H9 (cell line): ENCODE measurements around the gene WWC2. TPM values are rescaled to one million over a fixed set of nuclear protein-coding genes. Genes with fewer than 3 reads are reported as not detected.

Experiments
- DNase-seq: peaks from one replicate; pipeline ENCODE4 v3.0.0-alpha.2; 2017
- H2AFZ ChIP-seq: one replicate; pipeline ENCODE4 v1.6.1; 2013; ENCODE audit warnings: mild to moderate bottlenecking, low read length, control low read depth, moderate library complexity
- H2AK5ac ChIP-seq: 2 replicates; pipeline ENCODE4 v1.6.1; 2013; ENCODE audit warnings: low read length, control low read depth, mixed read lengths; ENCODE audit not compliant: insufficient read length
- H2BK120ac ChIP-seq: one replicate; pipeline ENCODE4 v1.6.1; 2013; ENCODE audit warnings: low read depth, mild to moderate bottlenecking, low read length, control low read depth, inconsistent platforms; ENCODE audit not compliant: poor library complexity, severe bottlenecking
- H2BK12ac ChIP-seq: 2 replicates; pipeline ENCODE4 v1.6.1; 2013; ENCODE audit warnings: low read length, control low read depth, mixed read lengths, low read depth; ENCODE audit not compliant: insufficient read length
- H2BK15ac ChIP-seq: 2 replicates; pipeline ENCODE4 v1.6.1; 2013; ENCODE audit warnings: low read depth, low read length, control low read depth
- H2BK20ac ChIP-seq: one replicate; pipeline ENCODE4 v1.6.1; 2013; ENCODE audit warnings: low read depth, mild to moderate bottlenecking, low read length, control low read depth, inconsistent platforms; ENCODE audit not compliant: poor library complexity, severe bottlenecking
- H2BK5ac ChIP-seq: 2 replicates; pipeline ENCODE4 v1.6.1; 2013; ENCODE audit warnings: low read length, control low read depth, mixed read lengths; ENCODE audit not compliant: insufficient read length
- H3K14ac ChIP-seq: 2 replicates; pipeline ENCODE4 v1.6.1; 2013; ENCODE audit warnings: low read length, control low read depth; ENCODE audit not compliant: insufficient read depth
- H3K18ac ChIP-seq: 2 replicates; pipeline ENCODE4 v1.6.1; 2013; ENCODE audit warnings: low read depth, mild to moderate bottlenecking, mixed read lengths, low read length, control low read depth; ENCODE audit not compliant: insufficient read length
- H3K23ac ChIP-seq: 2 replicates; pipeline ENCODE4 v1.6.1; 2013; ENCODE audit warnings: low read length, control low read depth, mixed read lengths, low read depth; ENCODE audit not compliant: insufficient read length
- H3K23me2 ChIP-seq: 2 replicates; pipeline ENCODE4 v1.6.1; 2013; ENCODE audit warnings: low read depth, mild to moderate bottlenecking, mixed read lengths, low read length, control low read depth; ENCODE audit not compliant: insufficient read length, poor library complexity, severe bottlenecking
- H3K27ac ChIP-seq: 2 replicates; pipeline ENCODE4 v1.5.1; 2013; ENCODE audit warnings: low read length, control low read depth, mixed read lengths, low read depth; ENCODE audit not compliant: insufficient read length
- H3K27me3 ChIP-seq: 2 replicates; pipeline ENCODE4 v1.6.1; 2013; ENCODE audit warnings: low read length, control low read depth, inconsistent platforms; ENCODE audit not compliant: insufficient read depth
- H3K4ac ChIP-seq: 2 replicates; pipeline ENCODE4 v1.6.1; 2013; ENCODE audit warnings: low read depth, mild to moderate bottlenecking, control low read depth, inconsistent platforms, low read length, moderate library complexity
- H3K4me1 ChIP-seq: 2 replicates; pipeline ENCODE4 v1.6.1; 2013; ENCODE audit warnings: low read length, control low read depth, inconsistent platforms; ENCODE audit not compliant: insufficient read depth
- H3K4me2 ChIP-seq: 2 replicates; pipeline ENCODE4 v1.6.1; 2013; ENCODE audit warnings: low read length, control low read depth, mixed read lengths; ENCODE audit not compliant: insufficient read length, insufficient read depth
- H3K56ac ChIP-seq: 2 replicates; pipeline ENCODE4 v1.6.1; 2013; ENCODE audit warnings: low read depth, mild to moderate bottlenecking, mixed read lengths, low read length, control low read depth; ENCODE audit not compliant: insufficient read length
- H3K79me1 ChIP-seq: 2 replicates; pipeline ENCODE4 v1.6.1; 2013; ENCODE audit warnings: low read depth, mild to moderate bottlenecking, moderate library complexity, low read length, control low read depth, inconsistent platforms; ENCODE audit not compliant: insufficient read depth, poor library complexity, severe bottlenecking
- H3K79me2 ChIP-seq: 2 replicates; pipeline ENCODE4 v1.6.1; 2013; ENCODE audit warnings: low read length, control low read depth, inconsistent platforms; ENCODE audit not compliant: insufficient read depth
- H3K9ac ChIP-seq: 2 replicates; pipeline ENCODE4 v1.6.1; 2013; ENCODE audit warnings: low read length, control low read depth, mixed read lengths; ENCODE audit not compliant: insufficient read length; ENCODE audit errors: extremely low read depth
- H3K9me3 ChIP-seq: one replicate; pipeline ENCODE4 v1.6.1; 2013; ENCODE audit warnings: low read depth, low read length, inconsistent platforms; ENCODE audit not compliant: control insufficient read depth
- H3T11ph ChIP-seq: one replicate; pipeline ENCODE4 v1.6.1; 2013; ENCODE audit warnings: mild to moderate bottlenecking, low read length, control low read depth, inconsistent platforms
- H4K20me1 ChIP-seq: one replicate; pipeline ENCODE4 v1.6.1; 2013; ENCODE audit not compliant: control insufficient read depth, insufficient read length, insufficient read depth
- H4K5ac ChIP-seq: 2 replicates; pipeline ENCODE4 v1.6.1; 2013; ENCODE audit warnings: low read depth, mild to moderate bottlenecking, mixed read lengths, low read length, control low read depth; ENCODE audit not compliant: insufficient read length
- H4K8ac ChIP-seq: replicated peaks from 2 replicates; pipeline ENCODE4 v1.6.1; 2013; ENCODE audit warnings: low read length, control low read depth, mixed read lengths, low read depth; ENCODE audit not compliant: insufficient read length
- H4K91ac ChIP-seq: 2 replicates; pipeline ENCODE4 v1.6.1; 2013; ENCODE audit warnings: low read depth, mild to moderate bottlenecking, moderate library complexity, mixed read lengths, low read length, control low read depth; ENCODE audit not compliant: insufficient read length
- H3K27ac Mint-ChIP-seq, 3 experiments: 2 replicates in 2 of 3; 3 replicates in 1 of 3; pipeline ENCODE4 v1.8.0; 2020 to 2021; ENCODE audit warnings: mixed read lengths in 3 of 3, mild to moderate bottlenecking in 1 of 3, moderate library complexity in 1 of 3
- H3K27me3 Mint-ChIP-seq: 2 replicates; pipeline ENCODE4 v1.8.0; 2021; ENCODE audit warnings: low read depth, mild to moderate bottlenecking, moderate library complexity, mixed read lengths
- H3K36me3 Mint-ChIP-seq, 3 experiments: 2 replicates in 2 of 3; 3 replicates in 1 of 3; pipeline ENCODE4 v1.8.0; 2020 to 2021; ENCODE audit warnings: low read depth in 3 of 3, mixed read lengths in 3 of 3; ENCODE audit not compliant: insufficient read depth in 1 of 3
- H3K4me1 Mint-ChIP-seq, 2 experiments: 2 replicates each; pipeline ENCODE4 v1.8.0; 2020; ENCODE audit warnings: mixed read lengths in 2 of 2
- H3K4me3 Mint-ChIP-seq, 2 experiments: 2 replicates in 1 of 2; 3 replicates in 1 of 2; pipeline ENCODE4 v1.8.0; 2020 to 2021; ENCODE audit warnings: mild to moderate bottlenecking in 2 of 2, mixed read lengths in 2 of 2, moderate library complexity in 1 of 2
- H3K9me3 Mint-ChIP-seq, 2 experiments: 2 replicates in 1 of 2; 3 replicates in 1 of 2; pipeline ENCODE4 v1.8.0; 2020; ENCODE audit warnings: mild to moderate bottlenecking in 2 of 2, mixed read lengths in 2 of 2, moderate library complexity in 1 of 2
- CTCF ChIP-seq: fragments of 200-600 bp; sonication (generic); conservative IDR thresholded peaks from 3 replicates; pipeline ENCODE4 v1.8.0; 2021; ENCODE audit warnings: antibody characterized with exemption, mild to moderate bottlenecking
- WGBS: extraction: QIAGEN DNeasy Blood & Tissue Kit; methylation state at CpG from one replicate; pipeline ENCODE4 v1.1.7; 2013; ENCODE audit warnings: missing lambda C conversion rate, low lambda C conversion rate, mixed read lengths; ENCODE audit not compliant: insufficient read length; ENCODE audit errors: extremely low coverage; 5-methylcytosine and 5-hydroxymethylcytosine counted together
- total RNA-seq: library from RNA; stranded (reverse); gene quantifications from 2 replicates; pipeline ENCODE4 v1.2.1, GENCODE V29; 2021

The WWC2 gene
- total RNA-seq, 1 experiment from 2014 or later, result 106 TPM

GRCh38 chr4:183073838-183074145 lies 25.3 kb upstream of the WWC2 start:
- Histone ChIP-seq H2BK12ac (no peak overlapping the region), H3K18ac (no peak overlapping the region), H3K4me2 (no peak overlapping the region), H4K20me1 (no peaks in the 10 kb centered on the region), H4K91ac (no peak overlapping the region), H3K79me1 (no peaks in the 10 kb centered on the region), H3K27ac (no peak overlapping the region), H3K56ac (no peak overlapping the region), H3K9ac (no peak overlapping the region), H2BK120ac (no peak overlapping the region), H3T11ph (no peak overlapping the region), H3K23ac (no peak overlapping the region), H2AK5ac (no peak overlapping the region), H3K4me1 (peaks cover 6% of the 10 kb centered on the region; the same call in 1 of the 2 replicates), H3K27me3 (no peaks in the 10 kb centered on the region), H4K5ac (no peak overlapping the region), H2AFZ (no peak overlapping the region), H2BK5ac (no peak overlapping the region), H3K4ac (no peak overlapping the region), H3K9me3 (no peaks in the 10 kb centered on the region), H3K79me2 (no peaks in the 10 kb centered on the region), H4K8ac (no peak overlapping the region), H3K14ac (no peak overlapping the region), H3K23me2 (no peaks in the 10 kb centered on the region), H2BK15ac (no peak overlapping the region), H2BK20ac (no peak overlapping the region)
- Mint-ChIP-seq H3K36me3 (peaks cover 0 to 23% (median 8%) of the 10 kb centered on the region in 3 experiments; a peak in 6 of 7 replicates), H3K4me1 (peaks cover 30% of the 10 kb centered on the region in 2 experiments), H3K4me3 (no peak overlapping the region; a peak in 1 of 5 replicates), H3K27me3 (peaks cover 1% of the 10 kb centered on the region; the same call in 1 of the 2 replicates), H3K9me3 (peaks cover 17 to 28% of the 10 kb centered on the region in 2 experiments), H3K27ac (peak overlapping the region in 1 of 3 experiments; percentile 87; a peak in 1 of 7 replicates)
- TF ChIP-seq CTCF, result no peak; the same call in 2 of the 3 replicates
- no CpG with 5 or more reads among the region's 2 CpGs for WGBS
- no peak for DNase-seq
